Hematopoietic multipotent progenitor cell (in vitro differentiated cells): ENCODE results near the gene SLBP. TPM values are rescaled to one million over a fixed set of nuclear protein-coding genes. Genes with fewer than 3 reads are reported as not detected.
A peak's percentile ranks its signal among the peaks of the same experiment; 100 is the strongest.
"Not testable (repeated sequence)": the region's sequence is repeated elsewhere in the genome, so short reads cannot be mapped to it uniquely, and the experiment has no call there.

Experiments
- DNase-seq, 3 donors: peaks; one replicate each; pipeline ENCODE4 v3.0.0-alpha.2; 2011 to 2015; ENCODE audit warnings: low read depth in 2 of 3, low spot score in 2 of 3
- total RNA-seq: library from RNA; depleted of rRNA; stranded (reverse); fragments of >200 nt; gene quantifications from one replicate; pipeline ENCODE4 v1.2.3, GENCODE V29; 2012

SLBP gene
- total RNA-seq, 1 donor: 39.0 TPM

DNA sequence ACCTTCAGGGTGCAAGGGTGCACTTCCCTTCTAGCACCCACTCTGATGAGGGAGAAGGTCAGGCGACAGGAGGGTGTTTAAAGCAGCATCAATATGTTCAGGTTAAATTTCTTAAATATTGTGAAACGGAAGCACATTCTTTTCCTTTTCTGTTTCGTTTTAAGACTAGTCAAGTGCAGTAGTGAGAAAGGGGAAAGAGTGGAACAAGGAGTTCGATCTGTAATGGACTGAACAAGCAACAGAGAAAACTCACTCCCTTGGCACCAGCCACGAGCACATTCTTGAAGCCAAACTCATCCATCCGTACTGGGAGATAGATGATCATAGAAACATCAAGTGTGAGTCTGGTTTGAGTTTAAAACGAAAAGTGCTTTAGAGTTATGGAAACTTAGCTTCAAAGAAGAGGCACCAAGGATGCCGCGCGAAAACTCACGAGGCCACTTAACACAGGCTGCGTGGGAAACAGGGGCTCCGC, 28.8 kb downstream of the SLBP start:
- DNase-seq: peak in 2 of 3 donors; percentile 14 to 42

DNA sequence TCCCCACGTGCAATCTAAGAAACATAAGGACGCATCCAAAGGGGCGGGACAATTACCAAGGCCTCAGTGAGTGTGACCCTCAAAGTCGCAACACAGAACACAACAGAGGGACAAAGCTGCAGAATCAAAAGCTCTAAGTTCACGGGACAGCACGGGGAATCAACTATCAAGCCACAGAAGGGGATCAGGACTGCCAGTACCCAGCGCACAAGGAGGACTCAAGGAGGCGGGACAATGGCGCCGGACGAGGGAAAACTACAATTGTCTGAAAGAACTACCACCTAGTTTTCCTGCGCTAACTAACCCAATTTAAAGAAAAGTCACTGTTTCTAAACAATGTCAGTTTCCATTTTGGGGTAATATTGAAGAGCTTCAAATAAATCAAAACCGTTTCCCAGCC, 29.3 kb downstream of the SLBP start:
- DNase-seq: no peak

DNA sequence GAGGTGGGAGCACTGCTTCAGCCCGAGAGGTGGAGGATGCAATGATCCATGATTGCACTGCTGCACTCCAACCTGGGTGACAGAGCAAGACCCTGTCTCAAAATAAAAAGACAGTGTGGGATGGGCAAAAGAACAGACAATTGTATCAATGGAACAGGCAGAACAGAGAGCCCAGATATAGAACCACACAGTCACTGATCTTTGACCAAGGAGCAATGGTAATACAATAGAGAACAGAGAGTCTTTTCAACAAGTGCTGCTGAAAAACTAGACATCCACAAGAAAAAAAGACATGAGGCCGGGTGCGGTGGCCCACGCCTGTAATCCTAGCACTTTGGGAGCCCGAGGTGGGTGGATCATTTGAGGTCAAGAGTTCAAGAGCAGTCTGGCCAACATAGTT, 33.9 kb downstream of the SLBP start:
- DNase-seq: no peak

DNA sequence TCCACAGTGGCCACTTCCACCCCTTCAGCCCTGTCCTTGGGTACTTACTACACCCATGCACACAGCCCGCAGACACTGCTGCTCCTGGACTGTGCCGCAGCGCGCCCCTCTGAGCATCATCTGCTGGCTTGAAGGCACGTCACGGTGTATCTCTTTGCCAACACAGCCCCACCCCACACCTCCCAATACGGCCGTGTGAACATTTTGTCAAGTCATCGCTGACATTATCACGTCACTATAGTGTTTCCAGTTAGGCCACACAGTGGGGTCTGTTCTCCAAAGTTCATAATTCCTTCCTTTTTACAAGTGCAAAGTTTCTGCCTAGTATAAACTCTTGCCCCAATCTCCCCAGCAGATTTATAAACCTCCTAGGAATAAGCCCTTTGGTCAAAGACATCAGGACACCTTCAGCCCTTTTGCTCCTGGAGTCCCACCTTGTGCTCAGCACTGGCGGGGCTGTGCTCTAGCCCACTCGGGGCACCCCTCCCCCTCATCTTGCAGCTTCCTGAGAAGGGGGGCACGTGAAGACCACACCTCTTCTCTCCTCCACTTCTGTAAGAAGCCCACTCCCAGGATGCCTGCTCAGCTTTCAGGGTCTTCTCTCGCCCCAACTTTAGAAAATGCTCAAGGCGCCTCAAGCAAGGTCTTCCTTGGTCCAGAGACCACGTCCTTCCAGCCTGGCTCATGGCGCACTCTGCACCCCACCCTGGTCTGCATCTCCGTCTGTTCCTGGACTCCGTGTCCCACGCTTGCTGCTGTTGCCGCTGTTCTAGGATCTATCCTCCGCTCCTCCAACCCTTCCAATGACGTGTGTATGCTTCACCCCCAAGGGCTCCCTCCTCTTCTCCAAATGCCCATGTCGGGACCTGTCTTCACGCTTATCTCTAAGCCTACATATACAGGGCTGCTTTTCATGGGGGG, 35.3 kb downstream of the SLBP start:
- peak in 2 of 3 donors; percentile 26 to 49 for DNase-seq

DNA sequence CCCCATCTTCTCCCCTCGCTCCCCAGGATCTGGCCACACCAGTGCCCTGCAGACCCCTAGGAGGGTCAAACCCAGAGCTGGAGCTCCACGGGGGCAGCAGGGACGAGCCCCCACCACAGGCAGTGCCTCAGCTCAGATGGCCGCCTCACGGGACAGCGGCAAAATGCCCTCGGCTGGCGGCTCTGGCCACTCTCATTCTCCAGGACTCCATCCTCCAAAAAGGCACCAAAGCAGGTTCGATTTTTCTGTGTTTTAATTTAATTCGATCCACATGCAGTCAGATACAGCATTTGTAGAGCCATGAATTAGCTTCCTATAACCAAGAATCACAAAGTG, 36.3 kb downstream of the SLBP start:
- no peak for DNase-seq

DNA sequence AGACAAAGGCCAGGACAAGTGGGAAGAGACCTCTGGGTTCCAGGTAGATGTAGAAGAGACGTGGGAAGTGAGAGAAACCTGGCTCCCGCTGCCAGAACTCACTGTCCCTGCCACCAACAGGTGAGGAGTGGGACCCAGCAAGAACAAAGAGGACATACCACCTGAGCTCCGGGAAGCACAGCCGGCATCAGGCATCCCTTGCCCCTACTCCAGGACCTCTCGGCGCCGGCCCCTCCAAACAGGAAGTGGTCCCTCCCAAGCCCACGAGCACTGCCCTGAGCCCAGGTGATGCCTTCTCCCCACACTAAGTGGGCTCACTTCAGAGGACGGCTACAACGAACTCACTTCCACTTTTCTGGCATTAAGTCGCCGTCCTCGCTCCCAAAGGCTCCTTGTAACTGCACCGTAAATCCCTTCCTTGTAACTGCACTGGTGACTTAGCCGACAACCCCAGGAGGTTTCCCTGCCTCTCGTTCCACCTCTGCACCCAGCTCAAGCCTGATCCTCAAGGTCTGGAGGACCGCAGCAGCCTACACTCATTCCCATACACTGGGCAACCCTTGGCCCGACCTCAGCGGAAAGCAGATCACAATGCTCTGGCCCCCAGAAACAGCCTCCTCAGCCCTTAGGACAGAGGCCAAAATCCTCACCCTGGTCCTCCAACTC, 36.9 kb downstream of the SLBP start:
- DNase-seq: no peak

DNA sequence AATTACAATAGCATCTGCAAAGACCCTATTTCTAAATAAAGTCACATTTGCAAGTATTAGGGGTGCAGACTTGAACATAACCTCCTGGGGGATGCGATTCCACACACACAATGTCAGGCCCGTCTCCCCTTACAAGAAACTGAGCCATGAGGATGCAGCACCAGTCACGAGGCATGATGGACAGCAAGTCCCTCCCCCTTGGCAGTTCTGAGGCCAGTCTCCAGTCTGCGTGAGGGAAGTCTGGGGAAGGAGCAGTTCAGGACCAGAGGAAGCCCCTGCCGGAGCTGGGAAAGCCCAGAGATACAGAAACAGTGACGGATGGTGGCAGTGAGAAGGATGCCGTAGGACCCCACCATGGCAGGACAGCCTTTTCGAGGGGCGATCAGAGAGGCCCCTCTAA, 37.4 kb downstream of the SLBP start:
- no peak for DNase-seq

DNA sequence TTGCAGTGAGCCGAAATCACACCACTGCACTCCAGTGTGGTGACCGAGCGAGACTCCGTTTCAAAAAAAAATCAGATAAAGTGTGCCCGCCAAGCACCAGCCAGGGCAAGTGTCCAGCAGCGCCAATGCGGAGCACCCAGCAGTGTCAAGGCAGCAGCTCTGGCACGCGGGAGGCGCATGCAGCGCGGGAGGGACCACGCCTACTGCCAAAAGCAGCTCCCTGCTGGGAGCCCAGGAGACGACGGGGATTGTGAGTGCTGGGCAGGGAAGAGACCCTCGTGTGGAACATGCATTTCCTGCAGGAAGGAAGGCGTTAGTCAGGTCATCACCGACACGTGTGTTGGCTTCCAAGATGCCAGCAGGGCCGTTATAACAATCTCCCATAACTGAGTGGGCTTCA, 38.4 kb downstream of the SLBP start:
- DNase-seq: no peak

DNA sequence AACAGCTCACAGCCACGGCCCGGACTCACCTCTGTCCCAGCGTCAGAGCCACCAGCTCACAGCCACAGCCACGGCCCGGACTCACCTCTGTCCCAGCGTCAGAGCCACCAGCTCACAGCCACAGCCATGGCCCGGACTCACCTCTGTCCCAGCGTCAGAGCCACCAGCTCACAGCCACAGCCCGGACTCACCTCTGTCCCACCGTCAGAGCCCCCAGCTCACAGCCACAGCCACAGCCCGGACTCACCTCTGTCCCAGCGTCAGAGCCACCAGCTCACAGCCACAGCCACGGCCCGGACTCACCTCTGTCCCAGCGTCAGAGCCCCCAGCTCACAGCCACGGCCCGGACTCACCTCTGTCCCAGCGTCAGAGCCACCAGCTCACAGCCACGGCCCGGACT, 41.1 kb downstream of the SLBP start:
- not testable (repeated sequence) for DNase-seq

DNA sequence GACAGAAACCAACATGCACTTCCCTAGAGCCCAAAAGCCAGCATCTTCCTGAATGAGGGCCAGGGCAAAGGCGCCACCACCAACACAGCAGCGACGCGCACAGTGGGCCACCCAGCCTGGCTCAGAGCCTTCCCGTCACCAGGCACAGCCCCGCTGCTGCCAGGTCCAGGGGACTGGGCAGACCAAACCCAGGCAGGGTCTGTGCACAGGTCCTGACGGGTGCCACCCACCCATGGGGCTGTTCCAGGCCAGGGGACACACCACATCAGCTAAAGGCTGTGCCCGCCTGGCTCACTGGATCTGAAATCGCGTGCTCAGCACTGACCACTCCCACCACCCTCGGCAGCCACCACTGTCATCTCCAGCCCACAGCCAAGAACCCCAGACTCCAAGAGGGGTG, 41.8 kb downstream of the SLBP start:
- DNase-seq: no peak

DNA sequence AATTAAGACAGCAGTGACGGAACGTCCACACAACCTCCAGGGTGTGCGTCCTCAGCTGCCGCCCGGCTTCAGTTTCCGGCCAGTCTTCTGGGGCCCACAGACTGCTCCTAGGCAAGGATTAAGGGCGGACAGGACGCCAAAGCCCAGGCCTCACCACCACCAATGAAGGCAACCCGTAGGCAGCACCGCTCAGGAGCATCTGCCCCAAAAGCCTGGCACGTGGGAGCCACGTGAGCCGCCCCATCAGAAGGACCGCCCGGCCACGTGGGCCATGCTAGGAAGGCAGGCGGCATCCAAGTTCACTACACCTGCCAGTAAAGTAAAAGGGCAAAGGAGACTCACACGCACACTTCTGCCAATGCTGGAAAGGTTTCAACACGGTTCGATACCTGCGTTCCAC, 42.3 kb downstream of the SLBP start:
- DNase-seq: no peak

DNA sequence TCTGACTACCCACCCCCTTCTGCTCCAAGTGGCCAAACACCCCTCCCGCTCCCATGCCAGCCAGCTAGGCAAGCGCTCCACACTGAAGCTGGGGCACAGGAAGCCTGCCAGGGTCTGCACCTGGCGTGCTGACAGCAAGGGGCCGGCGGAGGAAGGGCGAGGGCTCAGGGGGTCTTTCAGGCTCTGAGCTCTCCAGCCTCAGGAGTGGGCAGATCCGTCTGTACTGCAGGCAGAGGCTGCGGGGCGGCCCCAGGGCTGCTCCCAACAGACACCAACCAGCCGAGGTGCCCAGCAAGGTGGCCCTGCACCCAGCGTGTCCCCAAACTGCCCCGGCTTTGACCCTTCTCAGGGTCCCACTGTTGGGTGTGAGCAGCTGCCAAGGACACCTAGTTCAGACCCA, 42.8 kb downstream of the SLBP start:
- DNase-seq: no peak

DNA sequence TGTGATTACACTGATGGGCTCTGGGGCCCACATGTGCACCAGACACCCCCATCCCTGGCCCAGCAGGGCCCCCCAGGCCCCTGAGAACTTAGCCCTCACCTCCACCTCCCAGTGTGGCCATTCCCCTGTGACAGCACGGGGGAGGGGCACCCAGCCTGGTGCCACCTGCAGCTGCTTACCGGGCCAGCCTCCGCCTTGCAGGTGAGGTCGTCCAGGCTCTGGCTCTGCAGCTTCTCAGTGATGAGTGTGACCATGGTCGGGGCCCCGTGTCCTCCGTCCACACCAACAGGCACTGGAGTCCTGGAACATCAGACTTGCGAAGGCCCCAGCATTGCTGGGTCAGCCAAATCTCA, 43.7 kb downstream of the SLBP start:
- DNase-seq: no peak

DNA sequence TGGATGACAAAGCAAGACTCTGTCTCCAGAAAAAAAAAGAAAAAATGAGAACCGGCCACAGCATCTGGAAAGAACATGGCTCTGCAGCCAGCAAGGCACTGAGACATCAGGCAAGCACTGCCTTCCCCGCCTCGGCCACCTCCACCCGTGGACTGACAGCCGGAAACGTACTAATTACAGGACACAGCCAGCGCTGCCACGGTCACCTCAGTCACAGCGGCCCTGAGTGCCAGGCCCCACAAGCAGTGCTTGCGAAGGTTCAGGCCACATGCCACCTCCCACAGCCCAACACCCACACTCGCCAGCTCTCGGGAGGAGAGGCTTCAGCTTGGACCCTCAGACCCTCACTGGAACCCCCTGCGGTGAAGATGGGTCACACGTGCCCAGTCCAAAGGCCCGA, 44.8 kb downstream of the SLBP start:
- DNase-seq: no peak

DNA sequence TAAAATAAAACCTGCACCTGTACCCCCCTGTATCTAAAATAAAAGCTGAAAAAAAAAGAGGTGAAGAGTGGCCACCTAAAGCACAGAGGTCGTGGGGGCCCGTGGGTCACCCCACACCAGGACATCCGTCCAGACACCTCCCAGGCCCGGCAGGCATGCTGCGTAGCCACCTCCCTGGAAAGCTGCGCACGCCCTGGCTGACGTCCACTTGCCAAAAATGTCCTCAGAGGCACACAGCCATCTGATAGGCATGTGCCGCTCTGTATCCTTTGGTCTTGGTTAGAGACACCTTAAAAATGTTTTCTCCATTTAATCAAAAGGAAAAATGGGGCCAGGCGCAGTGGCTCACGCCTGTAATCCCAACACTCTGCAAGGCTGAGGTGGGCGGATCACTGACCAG, 45.7 kb downstream of the SLBP start:
- DNase-seq: no peak

DNA sequence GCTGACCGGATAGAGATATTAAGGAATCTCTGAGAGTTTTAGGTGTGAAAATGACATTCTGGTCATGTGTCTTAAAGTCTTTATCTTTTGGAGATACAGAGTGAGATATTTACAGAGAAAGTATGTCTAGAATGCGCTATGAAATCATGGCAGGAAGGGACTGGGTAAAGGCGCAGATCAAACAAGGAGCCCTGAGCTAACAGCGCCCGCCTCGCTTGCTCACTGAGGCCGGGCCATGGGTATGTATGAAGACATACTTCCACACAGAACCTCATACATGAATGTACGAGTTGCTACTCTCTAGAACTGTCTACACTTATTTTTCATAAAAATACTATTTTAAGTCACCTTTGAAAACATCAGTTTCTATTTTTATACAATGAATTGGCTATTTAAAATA, 48.0 kb downstream of the SLBP start:
- no peak for DNase-seq

DNA sequence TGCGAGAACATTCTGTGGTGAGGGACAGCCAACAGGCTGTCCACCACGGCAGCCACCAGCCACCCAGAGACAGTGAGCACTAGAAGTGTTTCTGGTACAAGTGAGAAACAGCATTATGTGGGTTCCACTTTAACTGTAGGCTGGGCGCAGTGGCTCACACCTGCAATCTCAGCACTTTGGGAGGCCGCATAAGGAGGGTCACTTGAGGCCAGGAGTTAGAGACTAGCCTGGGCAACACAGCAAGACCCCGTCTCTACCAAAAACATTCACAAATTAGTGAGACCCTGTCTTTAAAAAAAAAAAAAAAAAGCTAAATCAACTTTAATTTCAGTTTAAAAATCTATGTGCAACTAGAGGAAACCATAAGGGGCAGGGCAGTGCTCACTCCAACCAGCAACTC, 48.6 kb downstream of the SLBP start:
- DNase-seq: no peak

DNA sequence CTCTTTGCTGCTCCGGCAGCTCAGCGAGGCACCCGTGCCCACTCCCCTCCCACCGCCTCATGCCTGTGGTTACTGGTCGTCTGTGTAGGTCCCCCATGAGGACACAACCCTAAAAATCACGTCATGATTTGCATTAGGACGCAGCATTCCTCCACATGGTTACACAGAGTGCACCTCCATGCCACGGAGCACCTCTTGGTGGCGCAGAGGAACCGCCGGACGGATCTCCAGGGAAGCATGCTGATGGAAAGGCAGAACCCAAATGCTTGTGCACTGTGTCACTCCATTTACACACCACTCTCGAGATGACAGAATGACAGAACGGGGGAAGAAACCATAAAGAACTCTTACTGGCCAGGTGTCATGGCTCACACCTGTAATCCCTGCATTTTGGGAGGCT, 50.4 kb downstream of the SLBP start:
- no peak for DNase-seq

DNA sequence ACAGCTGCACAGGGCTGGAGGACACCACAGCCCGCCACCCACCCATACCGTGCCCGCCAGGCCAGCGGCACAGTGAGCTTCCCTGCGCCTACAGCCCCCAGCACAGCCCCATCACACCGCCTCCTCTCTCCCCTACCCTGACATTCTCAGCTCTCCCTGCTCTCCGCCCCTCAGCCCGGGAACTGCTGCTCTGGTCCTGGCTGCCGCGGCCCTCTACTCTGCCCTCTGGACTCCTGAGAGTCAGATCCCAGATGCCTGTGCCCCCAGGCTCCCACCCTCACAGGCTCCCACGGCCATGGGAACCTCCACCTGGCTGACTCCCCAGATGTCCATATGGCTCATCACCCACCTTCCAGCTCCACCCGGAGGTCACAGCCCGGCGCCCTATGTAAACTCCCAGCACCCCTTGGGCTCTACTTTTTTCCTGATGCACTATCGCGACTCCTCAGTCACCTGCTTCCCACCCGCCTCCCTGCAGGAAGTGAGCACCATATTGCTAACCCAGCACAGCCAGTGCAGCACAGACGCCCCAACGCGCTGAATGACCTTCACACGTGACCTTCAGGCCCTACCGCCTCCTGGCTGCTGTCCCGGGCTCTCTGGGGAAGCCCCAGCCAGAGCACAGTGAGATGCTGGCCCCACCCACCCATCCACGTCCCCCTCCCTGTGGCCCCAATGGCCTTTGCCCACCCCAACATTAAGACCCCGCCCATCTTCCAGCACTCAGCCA, 51.0 kb downstream of the SLBP start:
- no peak for DNase-seq

DNA sequence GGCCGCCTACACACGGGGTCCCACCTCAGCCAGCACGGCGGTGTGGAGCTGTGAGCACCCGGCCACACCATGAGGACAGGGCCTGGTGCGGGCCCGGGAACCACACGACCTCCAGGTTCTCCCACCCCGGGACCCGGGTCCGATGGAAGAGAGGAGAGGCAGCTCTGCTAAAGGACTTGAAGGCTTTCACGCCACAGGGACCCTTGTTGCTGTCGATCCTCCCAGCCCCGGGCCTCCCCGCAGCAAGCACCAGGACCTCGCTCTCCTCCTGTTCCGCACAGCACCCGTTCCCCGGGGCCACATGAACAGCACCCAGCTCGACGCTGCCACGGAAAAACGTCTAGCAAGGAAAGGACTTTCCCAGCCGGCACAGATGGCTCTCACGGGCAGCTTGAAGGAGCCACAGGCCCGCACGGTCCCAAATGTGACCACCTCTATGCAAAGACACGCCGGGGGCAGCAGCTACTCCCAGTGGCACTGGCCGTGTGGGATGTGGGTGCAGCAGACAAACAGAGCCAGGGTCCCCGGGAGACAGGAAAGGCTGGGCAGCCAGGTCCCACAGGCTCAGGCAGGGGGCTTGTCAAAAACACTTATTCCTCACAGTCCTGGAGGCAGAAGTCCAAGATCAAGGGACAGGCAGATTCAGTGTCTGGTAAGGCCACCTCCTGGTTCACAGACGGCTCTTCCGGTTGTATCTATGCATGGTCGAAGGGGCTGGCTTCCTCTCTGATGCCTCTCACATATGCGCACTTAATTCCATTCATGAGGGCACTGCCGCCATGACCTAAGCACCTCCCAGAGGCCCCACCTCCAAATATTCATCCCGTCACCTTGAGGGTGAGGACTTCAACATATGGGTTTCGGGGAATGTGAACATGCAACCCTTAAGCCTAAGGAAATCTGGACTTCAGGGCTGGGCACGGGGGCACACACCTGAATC, 52.7 kb downstream of the SLBP start:
- DNase-seq: no peak

DNA sequence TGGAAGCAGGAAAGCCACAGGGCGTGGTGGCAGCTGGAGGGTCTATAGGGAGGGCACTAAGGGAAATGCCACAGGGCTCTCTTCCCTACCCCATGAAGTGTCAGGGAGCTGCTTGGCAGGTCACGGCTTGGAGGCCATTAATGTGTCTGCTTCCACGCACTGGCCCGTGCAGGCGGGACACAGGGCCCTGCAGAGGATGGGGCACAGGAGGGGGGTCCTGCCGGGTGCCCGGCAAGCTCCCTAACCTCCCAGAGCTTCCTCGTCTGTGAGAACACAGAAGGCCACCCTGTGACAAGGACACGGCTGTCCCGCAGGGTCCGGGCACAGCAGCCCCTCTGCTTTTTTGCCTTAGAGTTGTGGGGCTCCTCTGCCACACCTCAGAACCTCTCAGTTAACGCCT, 53.5 kb downstream of the SLBP start:
- no peak for DNase-seq
